Cardiac muscle cell (in vitro differentiated cells and primary cell): Measurements from ENCODE around the gene EDEM3. TPM values are rescaled to one million over a fixed set of nuclear protein-coding genes. Genes with fewer than 3 reads are reported as not detected.

Experiments
- DNase-seq, 2 donors: peaks; one replicate each; pipeline versions ENCODE4 v3.0.0 to v3.0.0-alpha.2; 2010 to 2017; ENCODE audit warnings: low read depth in 1 of 2, low spot score in 1 of 2
- H3K27ac ChIP-seq: fragments of 200-600 bp; sonication (generic); 2 replicates; pipeline ENCODE4 v1.5.1; 2016
- H3K27me3 ChIP-seq: fragments of 200-600 bp; sonication (generic); 2 replicates; pipeline ENCODE4 v1.6.0; 2016; ENCODE audit warnings: control low read depth
- H3K36me3 ChIP-seq: fragments of 200-600 bp; sonication (generic); 2 replicates; pipeline ENCODE4 v1.5.1; 2016; ENCODE audit warnings: control low read depth
- H3K4me1 ChIP-seq: fragments of 200-600 bp; sonication (generic); 2 replicates; pipeline ENCODE4 v1.8.1; 2017; ENCODE audit warnings: low read depth, mild to moderate bottlenecking, mixed run types
- H3K4me3 ChIP-seq: fragments of 200-600 bp; sonication (generic); 2 replicates; pipeline ENCODE4 v1.5.1; 2016; ENCODE audit warnings: mild to moderate bottlenecking
- H3K9me3 ChIP-seq: fragments of 200-600 bp; sonication (generic); 2 replicates; pipeline ENCODE4 v1.5.1; 2017; ENCODE audit warnings: low read depth, mild to moderate bottlenecking, control low read depth
- CTCF ChIP-seq: IDR thresholded peaks from 2 replicates; pipeline ENCODE4 v1.5.1; 2012; ENCODE audit warnings: low read depth, mild to moderate bottlenecking, low read length
- polyA plus RNA-seq: library from polyadenylated mRNA; unstranded; fragments of >200 nt; fragmentation: Nextera tagmentation; extraction: Ambion mirVana; gene quantifications from 2 replicates; pipeline ENCODE4 v1.2.1, GENCODE V29; 2016
- total RNA-seq: library from RNA; depleted of rRNA; stranded (reverse); fragments of >200 nt; gene quantifications from 2 replicates; pipeline ENCODE4 v1.2.3, GENCODE V29; 2016

EDEM3 gene
- total and polyA plus RNA-seq, 2 experiments from 2014 or later = 14.6 to 26.1 TPM

- no peaks in the 10 kb centered on the region for H3K27me3 ChIP-seq
- H3K4me1 ChIP-seq = no peaks in the 10 kb centered on the region
- H3K4me3 ChIP-seq = no peak overlapping the region
- TF ChIP-seq CTCF = no peak
- no peaks in the 10 kb centered on the region for H3K9me3 ChIP-seq
- DNase-seq = no peak
- peaks cover 13% of the 10 kb centered on the region for H3K36me3 ChIP-seq
- no peak overlapping the region for H3K27ac ChIP-seq
These were observed 15.6 kb downstream of the EDEM3 start for GRCh38 chr1:184739070-184739469.

GRCh38 chr1:184734980-184735379, 19.7 kb downstream of the EDEM3 start:
- no peaks in the 10 kb centered on the region for H3K4me1 ChIP-seq
- DNase-seq = no peak
- H3K4me3 ChIP-seq = no peak overlapping the region
- H3K27me3 ChIP-seq = no peaks in the 10 kb centered on the region
- H3K27ac ChIP-seq = no peak overlapping the region
- peaks cover 16% of the 10 kb centered on the region for H3K36me3 ChIP-seq
- H3K9me3 ChIP-seq = no peaks in the 10 kb centered on the region
- no peak for TF ChIP-seq CTCF

- no peaks in the 10 kb centered on the region for H3K9me3 ChIP-seq
- peaks cover 34% of the 10 kb centered on the region for H3K36me3 ChIP-seq
- no peak overlapping the region for H3K4me3 ChIP-seq
- H3K4me1 ChIP-seq = no peaks in the 10 kb centered on the region
- TF ChIP-seq CTCF = no peak
- no peak for DNase-seq
- H3K27me3 ChIP-seq = no peaks in the 10 kb centered on the region
- no peak overlapping the region for H3K27ac ChIP-seq
These were observed 29.8 kb downstream of the EDEM3 start for GRCh38 chr1:184724843-184725242.

GRCh38 chr1:184716158-184716557, 38.5 kb downstream of the EDEM3 start:
- Histone ChIP-seq H3K9me3 (no peaks in the 10 kb centered on the region), H3K27me3 (no peaks in the 10 kb centered on the region), H3K36me3 (peaks cover 89% of the 10 kb centered on the region), H3K4me1 (no peaks in the 10 kb centered on the region), H3K27ac (no peak overlapping the region), H3K4me3 (no peak overlapping the region)
- no peak for DNase-seq
- no peak for TF ChIP-seq CTCF

GRCh38 chr1:184709418-184709817, 45.2 kb downstream of the EDEM3 start:
- Histone ChIP-seq H3K36me3 (peaks cover 86% of the 10 kb centered on the region), H3K27me3 (no peaks in the 10 kb centered on the region), H3K4me1 (no peaks in the 10 kb centered on the region), H3K27ac (no peak overlapping the region), H3K9me3 (no peaks in the 10 kb centered on the region), H3K4me3 (no peak overlapping the region)
- TF ChIP-seq CTCF = no peak
- DNase-seq = no peak
